GM13976 (cell line): ENCODE results near the gene SDK1.

Experiments
- DNase-seq: peaks from one replicate; pipeline ENCODE4 v3.0.0; 2012; ENCODE audit warnings: low spot score
- CTCF ChIP-seq: IDR thresholded peaks from 2 replicates; pipeline ENCODE4 v1.5.1; 2012; ENCODE audit warnings: borderline replicate concordance, mild to moderate bottlenecking; ENCODE audit not compliant: insufficient read depth; ENCODE audit errors: extremely low read depth, missing control alignments, control extremely low read depth
- in situ Hi-C: fragments of 300-500 bp; cut with MboI; formaldehyde crosslinking; loops from one replicate; pipeline ENCODE4 v1.12.0; 2022; ENCODE audit warnings: low sequenced_read_pairs, mixed read lengths, inconsistent platforms; ENCODE audit not compliant: unreplicated experiment

The SDK1 gene

GRCh38 chr7:4099651-4100050, 798.6 kb downstream of the SDK1 start:
- in situ Hi-C loops: no loop called here
- TF ChIP-seq CTCF: no peak
- no peak for DNase-seq

GRCh38 chr7:4100148-4100547, 799.1 kb downstream of the SDK1 start:
- in situ Hi-C loops: no loop called here
- DNase-seq: no peak
- no peak for TF ChIP-seq CTCF

- TF ChIP-seq CTCF: no peak
- no peak for DNase-seq
- in situ Hi-C loops: no loop called here
These were observed 799.6 kb downstream of the SDK1 start for GRCh38 chr7:4100691-4101090.

GRCh38 chr7:4102231-4102841, 801.3 kb downstream of the SDK1 start:
- in situ Hi-C loops: no loop called here
- TF ChIP-seq CTCF: no peak
- DNase-seq: no peak

GRCh38 chr7:4103352-4104091, 802.5 kb downstream of the SDK1 start:
- no peak for DNase-seq
- in situ Hi-C loops: no loop called here
- no peak for TF ChIP-seq CTCF

GRCh38 chr7:4107839-4108238, 806.8 kb downstream of the SDK1 start:
- DNase-seq: no peak
- in situ Hi-C loops: no loop called here
- no peak for TF ChIP-seq CTCF

- in situ Hi-C loops: no loop called here
- TF ChIP-seq CTCF: no peak
- DNase-seq: no peak
These were observed 807.9 kb downstream of the SDK1 start for GRCh38 chr7:4108951-4109350.
